ENCODE measurements around the gene KPNA3. TPM values are rescaled to one million over a fixed set of nuclear protein-coding genes. Genes with fewer than 3 reads are reported as not detected.

The KPNA3 gene
- total and polyA plus RNA-seq, 2 experiments from 2014 or later: 30.5 to 55.7 TPM

DNA sequence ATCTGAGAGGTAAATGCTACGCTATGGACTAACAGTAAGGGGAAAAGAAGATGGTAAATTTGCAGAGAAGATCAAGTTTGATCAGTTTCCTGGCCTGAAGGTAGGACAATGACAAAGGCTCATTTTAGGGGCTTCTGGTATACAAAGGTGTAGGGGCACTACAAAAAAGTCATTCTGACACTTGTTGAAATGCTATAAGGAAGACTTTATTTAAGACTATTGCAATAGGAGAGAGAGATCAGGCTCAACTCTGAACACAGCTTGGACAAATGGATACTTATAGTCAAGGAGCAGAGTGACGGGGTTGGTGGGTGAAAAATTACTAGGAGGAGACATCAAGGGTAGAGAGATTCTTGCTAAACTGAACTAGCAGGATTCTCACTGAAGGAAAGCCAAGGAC lies 37.2 kb upstream of the KPNA3 start:
- H3K79me2 ChIP-seq (replicated peaks; ENCODE audit: insufficient read depth): no peaks in the 10 kb centered on the region
- H3K4me3 ChIP-seq: no peak overlapping the region
- H2AFZ ChIP-seq: no peak overlapping the region
- H3K4me1 Mint-ChIP-seq: peaks cover 8% of the 10 kb centered on the region; the same call in 2 of the 3 replicates
- no peaks in the 10 kb centered on the region for H3K4me1 ChIP-seq (ENCODE audit: insufficient read depth)
- no peaks in the 10 kb centered on the region for H3K27me3 ChIP-seq (ENCODE audit: insufficient read depth)
- H3K36me3 ChIP-seq (ENCODE audit: insufficient read depth): no peaks in the 10 kb centered on the region
- H3K27ac Mint-ChIP-seq: no peak overlapping the region
- no peak overlapping the region for H3K4me3 Mint-ChIP-seq
- H3F3A ChIP-seq (replicated peaks; ENCODE audit: low read depth): no peaks in the 10 kb centered on the region
- no peaks in the 10 kb centered on the region for H3K27me3 Mint-ChIP-seq (ENCODE audit: insufficient read depth, low read depth, poor library complexity)
- no peaks in the 10 kb centered on the region for H4K20me1 ChIP-seq (replicated peaks; ENCODE audit: insufficient read depth)
- no peaks in the 10 kb centered on the region for H3K9me2 ChIP-seq (ENCODE audit: insufficient read depth)
- H3K27ac ChIP-seq (ENCODE audit: low read depth): no peak overlapping the region
- DNase-seq (ENCODE audit: low spot score) (no peak), ATAC-seq (no peak)
- no peaks in the 10 kb centered on the region; the same call in 2 of the 3 replicates for H3K36me3 Mint-ChIP-seq (ENCODE audit: low read depth)
- H3K4me2 ChIP-seq: no peak overlapping the region
- no peak for TF ChIP-seq EZH2 (IDR thresholded peaks at IDR 0.05; ENCODE audit: low read depth, unreplicated experiment)
- TF ChIP-seq, protein P1, sequence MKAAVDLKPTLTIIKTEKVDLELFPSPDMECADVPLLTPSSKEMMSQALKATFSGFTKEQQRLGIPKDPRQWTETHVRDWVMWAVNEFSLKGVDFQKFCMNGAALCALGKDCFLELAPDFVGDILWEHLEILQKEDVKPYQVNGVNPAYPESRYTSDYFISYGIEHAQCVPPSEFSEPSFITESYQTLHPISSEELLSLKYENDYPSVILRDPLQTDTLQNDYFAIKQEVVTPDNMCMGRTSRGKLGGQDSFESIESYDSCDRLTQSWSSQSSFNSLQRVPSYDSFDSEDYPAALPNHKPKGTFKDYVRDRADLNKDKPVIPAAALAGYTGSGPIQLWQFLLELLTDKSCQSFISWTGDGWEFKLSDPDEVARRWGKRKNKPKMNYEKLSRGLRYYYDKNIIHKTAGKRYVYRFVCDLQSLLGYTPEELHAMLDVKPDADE (IDR thresholded peaks at IDR 0.05): no peak
- TF ChIP-seq ZNF331 (CRISPR knock-in tag; IDR thresholded peaks at IDR 0.05; ENCODE audit: low read depth): no peak
- TF ChIP-seq, protein P2, sequence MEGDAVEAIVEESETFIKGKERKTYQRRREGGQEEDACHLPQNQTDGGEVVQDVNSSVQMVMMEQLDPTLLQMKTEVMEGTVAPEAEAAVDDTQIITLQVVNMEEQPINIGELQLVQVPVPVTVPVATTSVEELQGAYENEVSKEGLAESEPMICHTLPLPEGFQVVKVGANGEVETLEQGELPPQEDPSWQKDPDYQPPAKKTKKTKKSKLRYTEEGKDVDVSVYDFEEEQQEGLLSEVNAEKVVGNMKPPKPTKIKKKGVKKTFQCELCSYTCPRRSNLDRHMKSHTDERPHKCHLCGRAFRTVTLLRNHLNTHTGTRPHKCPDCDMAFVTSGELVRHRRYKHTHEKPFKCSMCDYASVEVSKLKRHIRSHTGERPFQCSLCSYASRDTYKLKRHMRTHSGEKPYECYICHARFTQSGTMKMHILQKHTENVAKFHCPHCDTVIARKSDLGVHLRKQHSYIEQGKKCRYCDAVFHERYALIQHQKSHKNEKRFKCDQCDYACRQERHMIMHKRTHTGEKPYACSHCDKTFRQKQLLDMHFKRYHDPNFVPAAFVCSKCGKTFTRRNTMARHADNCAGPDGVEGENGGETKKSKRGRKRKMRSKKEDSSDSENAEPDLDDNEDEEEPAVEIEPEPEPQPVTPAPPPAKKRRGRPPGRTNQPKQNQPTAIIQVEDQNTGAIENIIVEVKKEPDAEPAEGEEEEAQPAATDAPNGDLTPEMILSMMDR (conservative IDR thresholded peaks at IDR 0.05; ENCODE audit: low read depth in 2 of 2): no peak
- TF ChIP-seq, protein P3, sequence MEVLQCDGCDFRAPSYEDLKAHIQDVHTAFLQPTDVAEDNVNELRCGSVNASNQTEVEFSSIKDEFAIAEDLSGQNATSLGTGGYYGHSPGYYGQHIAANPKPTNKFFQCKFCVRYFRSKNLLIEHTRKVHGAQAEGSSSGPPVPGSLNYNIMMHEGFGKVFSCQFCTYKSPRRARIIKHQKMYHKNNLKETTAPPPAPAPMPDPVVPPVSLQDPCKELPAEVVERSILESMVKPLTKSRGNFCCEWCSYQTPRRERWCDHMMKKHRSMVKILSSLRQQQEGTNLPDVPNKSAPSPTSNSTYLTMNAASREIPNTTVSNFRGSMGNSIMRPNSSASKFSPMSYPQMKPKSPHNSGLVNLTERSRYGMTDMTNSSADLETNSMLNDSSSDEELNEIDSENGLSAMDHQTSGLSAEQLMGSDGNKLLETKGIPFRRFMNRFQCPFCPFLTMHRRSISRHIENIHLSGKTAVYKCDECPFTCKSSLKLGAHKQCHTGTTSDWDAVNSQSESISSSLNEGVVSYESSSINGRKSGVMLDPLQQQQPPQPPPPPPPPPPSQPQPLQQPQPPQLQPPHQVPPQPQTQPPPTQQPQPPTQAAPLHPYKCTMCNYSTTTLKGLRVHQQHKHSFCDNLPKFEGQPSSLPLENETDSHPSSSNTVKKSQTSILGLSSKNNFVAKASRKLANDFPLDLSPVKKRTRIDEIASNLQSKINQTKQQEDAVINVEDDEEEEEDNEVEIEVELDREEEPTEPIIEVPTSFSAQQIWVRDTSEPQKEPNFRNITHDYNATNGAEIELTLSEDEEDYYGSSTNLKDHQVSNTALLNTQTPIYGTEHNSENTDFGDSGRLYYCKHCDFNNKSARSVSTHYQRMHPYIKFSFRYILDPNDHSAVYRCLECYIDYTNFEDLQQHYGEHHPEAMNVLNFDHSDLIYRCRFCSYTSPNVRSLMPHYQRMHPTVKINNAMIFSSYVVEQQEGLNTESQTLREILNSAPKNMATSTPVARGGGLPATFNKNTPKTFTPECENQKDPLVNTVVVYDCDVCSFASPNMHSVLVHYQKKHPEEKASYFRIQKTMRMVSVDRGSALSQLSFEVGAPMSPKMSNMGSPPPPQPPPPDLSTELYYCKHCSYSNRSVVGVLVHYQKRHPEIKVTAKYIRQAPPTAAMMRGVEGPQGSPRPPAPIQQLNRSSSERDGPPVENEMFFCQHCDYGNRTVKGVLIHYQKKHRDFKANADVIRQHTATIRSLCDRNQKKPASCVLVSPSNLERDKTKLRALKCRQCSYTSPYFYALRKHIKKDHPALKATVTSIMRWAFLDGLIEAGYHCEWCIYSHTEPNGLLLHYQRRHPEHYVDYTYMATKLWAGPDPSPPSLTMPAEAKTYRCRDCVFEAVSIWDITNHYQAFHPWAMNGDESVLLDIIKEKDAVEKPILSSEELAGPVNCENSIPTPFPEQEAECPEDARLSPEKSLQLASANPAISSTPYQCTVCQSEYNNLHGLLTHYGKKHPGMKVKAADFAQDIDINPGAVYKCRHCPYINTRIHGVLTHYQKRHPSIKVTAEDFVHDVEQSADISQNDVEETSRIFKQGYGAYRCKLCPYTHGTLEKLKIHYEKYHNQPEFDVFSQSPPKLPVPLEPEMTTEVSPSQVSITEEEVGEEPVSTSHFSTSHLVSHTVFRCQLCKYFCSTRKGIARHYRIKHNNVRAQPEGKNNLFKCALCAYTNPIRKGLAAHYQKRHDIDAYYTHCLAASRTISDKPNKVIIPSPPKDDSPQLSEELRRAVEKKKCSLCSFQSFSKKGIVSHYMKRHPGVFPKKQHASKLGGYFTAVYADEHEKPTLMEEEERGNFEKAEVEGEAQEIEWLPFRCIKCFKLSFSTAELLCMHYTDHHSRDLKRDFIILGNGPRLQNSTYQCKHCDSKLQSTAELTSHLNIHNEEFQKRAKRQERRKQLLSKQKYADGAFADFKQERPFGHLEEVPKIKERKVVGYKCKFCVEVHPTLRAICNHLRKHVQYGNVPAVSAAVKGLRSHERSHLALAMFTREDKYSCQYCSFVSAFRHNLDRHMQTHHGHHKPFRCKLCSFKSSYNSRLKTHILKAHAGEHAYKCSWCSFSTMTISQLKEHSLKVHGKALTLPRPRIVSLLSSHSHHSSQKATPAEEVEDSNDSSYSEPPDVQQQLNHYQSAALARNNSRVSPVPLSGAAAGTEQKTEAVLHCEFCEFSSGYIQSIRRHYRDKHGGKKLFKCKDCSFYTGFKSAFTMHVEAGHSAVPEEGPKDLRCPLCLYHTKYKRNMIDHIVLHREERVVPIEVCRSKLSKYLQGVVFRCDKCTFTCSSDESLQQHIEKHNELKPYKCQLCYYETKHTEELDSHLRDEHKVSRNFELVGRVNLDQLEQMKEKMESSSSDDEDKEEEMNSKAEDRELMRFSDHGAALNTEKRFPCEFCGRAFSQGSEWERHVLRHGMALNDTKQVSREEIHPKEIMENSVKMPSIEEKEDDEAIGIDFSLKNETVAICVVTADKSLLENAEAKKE (CRISPR knock-in tag; IDR thresholded peaks at IDR 0.05): no peak
- TF ChIP-seq, protein P4, sequence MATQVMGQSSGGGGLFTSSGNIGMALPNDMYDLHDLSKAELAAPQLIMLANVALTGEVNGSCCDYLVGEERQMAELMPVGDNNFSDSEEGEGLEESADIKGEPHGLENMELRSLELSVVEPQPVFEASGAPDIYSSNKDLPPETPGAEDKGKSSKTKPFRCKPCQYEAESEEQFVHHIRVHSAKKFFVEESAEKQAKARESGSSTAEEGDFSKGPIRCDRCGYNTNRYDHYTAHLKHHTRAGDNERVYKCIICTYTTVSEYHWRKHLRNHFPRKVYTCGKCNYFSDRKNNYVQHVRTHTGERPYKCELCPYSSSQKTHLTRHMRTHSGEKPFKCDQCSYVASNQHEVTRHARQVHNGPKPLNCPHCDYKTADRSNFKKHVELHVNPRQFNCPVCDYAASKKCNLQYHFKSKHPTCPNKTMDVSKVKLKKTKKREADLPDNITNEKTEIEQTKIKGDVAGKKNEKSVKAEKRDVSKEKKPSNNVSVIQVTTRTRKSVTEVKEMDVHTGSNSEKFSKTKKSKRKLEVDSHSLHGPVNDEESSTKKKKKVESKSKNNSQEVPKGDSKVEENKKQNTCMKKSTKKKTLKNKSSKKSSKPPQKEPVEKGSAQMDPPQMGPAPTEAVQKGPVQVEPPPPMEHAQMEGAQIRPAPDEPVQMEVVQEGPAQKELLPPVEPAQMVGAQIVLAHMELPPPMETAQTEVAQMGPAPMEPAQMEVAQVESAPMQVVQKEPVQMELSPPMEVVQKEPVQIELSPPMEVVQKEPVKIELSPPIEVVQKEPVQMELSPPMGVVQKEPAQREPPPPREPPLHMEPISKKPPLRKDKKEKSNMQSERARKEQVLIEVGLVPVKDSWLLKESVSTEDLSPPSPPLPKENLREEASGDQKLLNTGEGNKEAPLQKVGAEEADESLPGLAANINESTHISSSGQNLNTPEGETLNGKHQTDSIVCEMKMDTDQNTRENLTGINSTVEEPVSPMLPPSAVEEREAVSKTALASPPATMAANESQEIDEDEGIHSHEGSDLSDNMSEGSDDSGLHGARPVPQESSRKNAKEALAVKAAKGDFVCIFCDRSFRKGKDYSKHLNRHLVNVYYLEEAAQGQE (IDR thresholded peaks at IDR 0.05; ENCODE audit: unreplicated experiment): no peak
- TF ChIP-seq CREB1 (CRISPR knock-in tag; IDR thresholded peaks at IDR 0.05; ENCODE audit: low read depth): no peak
- TF ChIP-seq EZH2phosphoT487 (IDR thresholded peaks at IDR 0.05; ENCODE audit: unreplicated experiment): no peak
- no peak for TF ChIP-seq JUNB (IDR thresholded peaks at IDR 0.05; ENCODE audit: unreplicated experiment)
- TF ChIP-seq POLR2AphosphoS5 (IDR thresholded peaks at IDR 0.05; ENCODE audit: low read depth): no peak
- no peak for TF ChIP-seq ZNF114 (CRISPR knock-in tag; IDR thresholded peaks at IDR 0.05)
- no peak for TF ChIP-seq NANOG (IDR thresholded peaks at IDR 0.05; ENCODE audit: borderline replicate concordance)
- TF ChIP-seq STAT1 (IDR thresholded peaks at IDR 0.05; ENCODE audit: unreplicated experiment): no peak
- H3K9me3 Mint-ChIP-seq: peaks cover 4% of the 10 kb centered on the region; the same call in 2 of the 3 replicates

Measured in GM23338 (cell line).